ENCODE results near the gene CADM2.

The CADM2 gene

DNA sequence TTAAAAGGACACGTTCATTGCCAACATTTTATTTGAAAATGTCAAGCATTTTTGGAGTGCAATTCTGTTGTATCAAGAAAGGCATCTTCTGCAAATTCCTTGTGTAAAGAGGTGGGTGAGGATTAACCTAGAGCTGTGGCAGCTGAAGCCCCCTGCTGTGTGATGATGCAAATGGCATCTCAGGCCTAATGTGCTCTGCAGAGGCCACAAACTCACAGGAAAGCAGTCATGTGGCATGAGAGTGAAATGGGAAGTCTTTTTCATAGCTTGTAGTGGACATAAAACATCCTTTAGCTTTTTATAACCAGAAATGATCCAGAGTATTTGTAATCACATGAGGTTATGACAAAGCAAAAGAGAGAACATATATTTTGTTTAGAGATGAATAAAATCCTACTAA is 6.4 kb downstream of the CADM2 start:
- Histone ChIP-seq H3K27me3 (ENCODE audit: insufficient read depth, low read length) (no peaks in the 10 kb centered on the region), H3K79me2 (ENCODE audit: insufficient read depth, low read length) (no peaks in the 10 kb centered on the region)

DNA sequence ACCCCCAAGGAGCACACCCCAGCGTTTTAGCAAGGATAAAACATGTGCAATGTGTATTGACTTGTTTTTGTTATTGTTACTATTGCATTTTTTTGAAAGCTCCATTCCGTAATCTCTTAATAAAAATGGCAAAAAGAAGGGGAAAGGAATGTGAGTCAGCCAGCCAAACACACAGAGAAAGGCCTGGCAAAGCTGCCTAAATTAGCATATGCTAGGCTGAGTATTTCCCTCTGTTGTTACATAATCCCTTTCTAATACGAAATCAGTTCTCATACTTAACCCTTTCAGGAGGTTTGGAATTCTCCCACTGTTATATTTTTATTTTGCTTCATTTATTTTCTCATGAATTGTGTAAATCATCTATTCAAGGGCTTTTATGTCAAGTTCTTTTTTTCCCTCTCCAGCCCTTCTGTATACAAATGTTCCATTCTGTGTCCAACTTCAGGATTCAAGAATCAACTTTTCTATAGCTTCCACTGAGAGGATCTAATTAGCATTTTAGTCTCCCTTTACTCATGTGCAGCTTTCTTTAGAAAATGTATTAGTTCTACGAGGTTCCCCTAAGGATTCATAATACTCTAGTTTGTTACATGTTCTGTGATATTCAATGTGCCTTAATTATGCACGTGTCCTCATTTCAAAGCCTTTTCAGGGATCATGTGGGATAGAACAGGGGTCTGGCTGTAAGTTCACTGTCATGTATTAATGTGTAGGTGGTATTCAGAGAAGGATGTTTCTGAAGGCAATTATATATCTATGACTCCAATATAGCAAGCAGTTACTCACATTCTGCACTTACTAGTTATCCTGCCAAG is 9.2 kb downstream of the CADM2 start:
- Histone ChIP-seq H3K36me3 (ENCODE audit: insufficient read depth, low read length) (no peaks in the 10 kb centered on the region), H3K9me3 (ENCODE audit: low read length) (no peaks in the 10 kb centered on the region), H3K9me2 (ENCODE audit: low read depth, low read length) (no peaks in the 10 kb centered on the region), H3K4me3 (ENCODE audit: low read depth, low read length, poor library complexity, severe bottlenecking) (no peak overlapping the region), H3K27me3 (ENCODE audit: insufficient read depth, low read length) (no peaks in the 10 kb centered on the region), H3K27ac (ENCODE audit: low read depth, low read length, poor library complexity, severe bottlenecking) (no peak overlapping the region), H2AFZ (ENCODE audit: low read length) (no peak overlapping the region), H3K79me2 (ENCODE audit: insufficient read depth, low read length) (no peaks in the 10 kb centered on the region), H3K9ac (ENCODE audit: low read length) (no peak overlapping the region), H3K4me2 (ENCODE audit: low read length) (no peak overlapping the region), H3F3A (ENCODE audit: insufficient read depth, low read length) (no peaks in the 10 kb centered on the region), H4K20me1 (ENCODE audit: insufficient read depth, low read length) (no peaks in the 10 kb centered on the region), H3K4me1 (ENCODE audit: insufficient read depth, low read length, severe bottlenecking) (no peaks in the 10 kb centered on the region)
- TF ChIP-seq, protein P1, sequence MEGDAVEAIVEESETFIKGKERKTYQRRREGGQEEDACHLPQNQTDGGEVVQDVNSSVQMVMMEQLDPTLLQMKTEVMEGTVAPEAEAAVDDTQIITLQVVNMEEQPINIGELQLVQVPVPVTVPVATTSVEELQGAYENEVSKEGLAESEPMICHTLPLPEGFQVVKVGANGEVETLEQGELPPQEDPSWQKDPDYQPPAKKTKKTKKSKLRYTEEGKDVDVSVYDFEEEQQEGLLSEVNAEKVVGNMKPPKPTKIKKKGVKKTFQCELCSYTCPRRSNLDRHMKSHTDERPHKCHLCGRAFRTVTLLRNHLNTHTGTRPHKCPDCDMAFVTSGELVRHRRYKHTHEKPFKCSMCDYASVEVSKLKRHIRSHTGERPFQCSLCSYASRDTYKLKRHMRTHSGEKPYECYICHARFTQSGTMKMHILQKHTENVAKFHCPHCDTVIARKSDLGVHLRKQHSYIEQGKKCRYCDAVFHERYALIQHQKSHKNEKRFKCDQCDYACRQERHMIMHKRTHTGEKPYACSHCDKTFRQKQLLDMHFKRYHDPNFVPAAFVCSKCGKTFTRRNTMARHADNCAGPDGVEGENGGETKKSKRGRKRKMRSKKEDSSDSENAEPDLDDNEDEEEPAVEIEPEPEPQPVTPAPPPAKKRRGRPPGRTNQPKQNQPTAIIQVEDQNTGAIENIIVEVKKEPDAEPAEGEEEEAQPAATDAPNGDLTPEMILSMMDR (IDR thresholded peaks at IDR 0.05; ENCODE audit: low read length): no peak
- TF ChIP-seq EZH2 (IDR thresholded peaks at IDR 0.05; ENCODE audit: borderline replicate concordance, low read length): no peak

More for the DNA sequence above, 6.4 kb downstream of the CADM2 start:
- TF ChIP-seq, protein P1 (IDR thresholded peaks at IDR 0.05; ENCODE audit: low read length): peak; percentile 23; the same call in 1 of the 2 replicates
- TF ChIP-seq EZH2 (IDR thresholded peaks at IDR 0.05; ENCODE audit: borderline replicate concordance, low read length): no peak
- no peaks in the 10 kb centered on the region for H4K20me1 ChIP-seq (ENCODE audit: insufficient read depth, low read length)
- H3K36me3 ChIP-seq (ENCODE audit: insufficient read depth, low read length): no peaks in the 10 kb centered on the region
- no peak overlapping the region for H3K4me2 ChIP-seq (ENCODE audit: low read length)
- no peaks in the 10 kb centered on the region for H3F3A ChIP-seq (ENCODE audit: insufficient read depth, low read length)
- no peaks in the 10 kb centered on the region for H3K9me2 ChIP-seq (ENCODE audit: low read depth, low read length)
- no peak overlapping the region for H3K4me3 ChIP-seq (ENCODE audit: low read depth, low read length, poor library complexity, severe bottlenecking)
- H3K9ac ChIP-seq (ENCODE audit: low read length): no peak overlapping the region
- H2AFZ ChIP-seq (ENCODE audit: low read length): no peak overlapping the region
- H3K4me1 ChIP-seq (ENCODE audit: insufficient read depth, low read length, severe bottlenecking): no peaks in the 10 kb centered on the region
- H3K27ac ChIP-seq (ENCODE audit: low read depth, low read length, poor library complexity, severe bottlenecking): no peak overlapping the region
- H3K9me3 ChIP-seq (ENCODE audit: low read length): no peaks in the 10 kb centered on the region

DNA sequence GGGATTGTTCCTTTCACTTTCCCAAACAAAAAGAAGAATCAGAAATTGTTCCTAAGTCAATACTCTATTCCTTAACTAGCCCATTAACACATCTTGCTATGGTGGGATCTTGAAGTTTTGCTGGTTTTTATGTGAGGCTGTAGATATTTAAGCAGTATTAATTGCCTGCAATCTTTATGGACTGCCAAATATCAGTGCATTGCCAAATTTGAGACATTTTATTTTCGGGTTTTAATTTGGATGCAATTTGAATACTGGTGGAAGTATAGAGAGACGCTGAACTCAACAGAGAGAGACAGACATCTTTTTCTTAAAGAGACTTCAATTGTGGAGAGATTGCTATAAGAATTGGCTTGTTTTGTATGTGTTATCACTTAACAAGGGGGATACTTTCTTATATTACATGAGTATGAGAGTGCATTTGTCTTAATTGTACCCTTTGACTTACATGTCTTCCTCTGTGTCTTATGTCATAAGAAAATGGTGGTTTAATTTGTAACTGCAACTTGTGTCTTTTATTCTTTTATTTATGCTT is 10.0 kb downstream of the CADM2 start:
- Histone ChIP-seq H3K4me3 (ENCODE audit: low read depth, low read length, poor library complexity, severe bottlenecking) (no peak overlapping the region), H3K9ac (ENCODE audit: low read length) (no peak overlapping the region), H3F3A (ENCODE audit: insufficient read depth, low read length) (no peaks in the 10 kb centered on the region), H2AFZ (ENCODE audit: low read length) (no peak overlapping the region), H3K27me3 (ENCODE audit: insufficient read depth, low read length) (no peaks in the 10 kb centered on the region), H3K4me1 (ENCODE audit: insufficient read depth, low read length, severe bottlenecking) (no peaks in the 10 kb centered on the region), H3K79me2 (ENCODE audit: insufficient read depth, low read length) (no peaks in the 10 kb centered on the region), H3K9me2 (ENCODE audit: low read depth, low read length) (no peaks in the 10 kb centered on the region), H3K9me3 (ENCODE audit: low read length) (no peaks in the 10 kb centered on the region), H3K27ac (ENCODE audit: low read depth, low read length, poor library complexity, severe bottlenecking) (no peak overlapping the region), H3K4me2 (ENCODE audit: low read length) (no peak overlapping the region), H4K20me1 (ENCODE audit: insufficient read depth, low read length) (no peaks in the 10 kb centered on the region), H3K36me3 (ENCODE audit: insufficient read depth, low read length) (no peaks in the 10 kb centered on the region)
- TF ChIP-seq, protein P1 (IDR thresholded peaks at IDR 0.05; ENCODE audit: low read length): no peak
- no peak for TF ChIP-seq EZH2 (IDR thresholded peaks at IDR 0.05; ENCODE audit: borderline replicate concordance, low read length)
